DMS53 treated with DMSO at 0.1 percent for 48 hours (cell line): ENCODE data around the gene HABP2.

Experiments used
- DNase-seq: peaks from one replicate; lab custom pipeline; 2025; ENCODE audit not compliant: unreplicated experiment; lab: John Stamatoyannopoulos, UW

The HABP2 gene

DNA sequence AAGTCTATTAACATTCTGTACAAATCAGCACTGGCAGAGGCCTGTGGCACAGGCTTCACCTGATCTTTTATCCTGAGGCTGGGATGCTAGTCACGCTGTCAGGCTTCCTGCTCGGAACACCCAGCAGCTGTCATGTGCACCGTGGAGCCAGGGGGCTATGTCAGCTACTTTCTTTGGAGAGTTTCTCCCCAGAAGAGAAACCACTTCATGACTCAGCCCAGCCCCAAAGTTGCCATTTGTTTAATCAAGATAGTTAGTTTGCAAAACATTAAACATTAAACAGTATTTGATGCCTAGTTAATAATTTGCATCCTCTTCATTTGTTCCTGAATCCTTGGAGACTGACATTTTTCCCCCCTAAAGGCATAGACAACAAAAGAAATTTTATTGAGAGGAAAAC, at the start of gene HABP2:
Gene HABP2, plus strand, starts transcription at position 353 of the 400 bp plus-strand sequence. CDS start 69 bp downstream, outside the sequence.
- peak; percentile 5 for DNase-seq

DNA sequence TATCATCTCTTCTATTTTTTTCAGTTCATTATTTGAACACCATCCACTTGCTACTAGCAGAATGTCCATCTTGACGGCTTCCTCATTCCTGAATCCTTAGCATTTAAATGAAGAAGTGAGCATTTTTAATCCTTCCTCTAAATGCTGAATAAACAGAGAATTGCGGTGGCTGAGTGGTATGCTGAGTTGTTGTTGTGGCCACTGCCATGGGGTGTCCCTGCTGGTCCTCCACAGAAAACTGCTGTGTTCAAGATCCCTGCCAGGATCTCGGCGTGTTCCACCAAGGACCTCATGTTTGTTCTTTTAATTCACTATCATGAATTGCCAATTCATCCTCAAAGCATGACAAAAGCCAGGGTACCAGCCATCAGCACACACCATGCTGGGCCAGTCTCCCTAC, 48.9 kb upstream of the HABP2 start:
- no peak for DNase-seq

DNA sequence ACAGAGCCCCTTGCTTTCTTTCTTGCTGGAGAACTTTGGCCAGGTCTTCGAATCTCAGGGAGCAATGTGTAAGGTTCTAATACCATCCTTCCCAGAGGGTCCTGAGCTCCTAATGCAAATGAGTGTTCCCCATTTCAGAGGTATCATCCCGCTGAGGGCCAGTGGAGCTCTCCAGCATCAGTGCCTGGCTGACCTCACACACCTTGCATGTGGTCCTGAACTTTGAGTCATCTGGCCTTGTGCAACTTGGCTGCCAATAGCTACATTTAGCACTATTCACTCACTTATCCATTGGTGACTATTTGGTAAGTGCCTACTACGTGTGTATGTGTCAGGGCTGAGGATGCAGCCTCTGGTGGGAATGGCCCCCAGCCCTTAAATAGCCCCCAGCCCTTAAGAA, 48.4 kb upstream of the HABP2 start:
- no peak for DNase-seq

DNA sequence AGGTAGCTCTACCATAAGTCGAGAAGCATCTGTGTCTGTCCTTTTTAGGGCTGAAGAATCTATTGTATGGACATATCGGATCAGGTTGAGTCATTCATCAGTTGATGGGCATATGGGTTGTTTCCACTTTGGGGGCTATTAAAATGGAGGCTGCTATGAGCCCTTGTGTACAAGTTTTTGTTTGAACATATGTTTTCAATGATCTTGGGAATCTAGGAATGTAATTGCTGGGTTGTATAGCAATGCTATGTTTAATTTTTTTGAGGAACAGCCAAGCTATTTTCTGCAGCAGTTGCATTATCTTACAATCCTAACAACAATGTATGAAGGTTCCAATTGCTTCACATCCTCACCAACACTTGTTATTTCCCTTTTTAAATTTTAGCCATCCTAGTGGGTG, 46.4 kb upstream of the HABP2 start:
- DNase-seq: no peak

DNA sequence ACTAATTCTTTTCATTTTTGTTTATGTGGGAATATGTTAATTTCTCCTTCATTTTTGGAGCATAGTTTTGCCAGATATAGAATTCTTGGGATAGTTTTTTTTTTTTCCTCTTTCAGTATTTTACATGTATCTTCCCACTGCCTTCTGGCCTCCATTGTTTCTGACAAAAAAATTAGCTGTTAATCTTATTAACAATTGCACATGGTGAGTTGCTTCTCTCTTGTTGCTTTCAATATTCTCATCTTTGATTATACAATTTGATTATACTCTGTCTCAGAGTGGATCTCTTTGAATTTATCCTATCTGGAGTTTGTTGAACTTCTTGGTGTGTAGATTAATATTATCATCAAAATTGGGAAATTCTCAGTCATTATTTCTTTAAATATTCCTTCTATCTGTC, 41.4 kb upstream of the HABP2 start:
- DNase-seq: no peak

DNA sequence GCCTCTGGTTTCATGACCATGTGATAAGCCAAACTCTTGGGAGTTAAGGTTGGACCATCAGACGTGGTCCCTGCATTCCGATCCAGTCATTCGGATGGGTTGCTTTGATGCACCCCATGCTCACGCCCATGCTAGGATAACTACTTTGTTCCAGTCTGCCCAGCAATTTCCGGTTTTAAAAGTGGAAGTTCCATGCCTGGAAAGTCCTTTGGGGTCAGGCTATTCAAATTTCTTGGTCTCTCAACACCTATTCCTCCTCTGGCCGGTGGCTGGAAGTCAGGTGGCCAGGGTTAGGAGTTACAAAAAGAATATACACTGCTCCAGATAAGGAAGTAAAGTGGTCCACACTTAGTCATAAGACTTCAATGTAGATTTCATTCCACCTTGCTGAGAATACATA, 37.7 kb upstream of the HABP2 start:
- DNase-seq: no peak

DNA sequence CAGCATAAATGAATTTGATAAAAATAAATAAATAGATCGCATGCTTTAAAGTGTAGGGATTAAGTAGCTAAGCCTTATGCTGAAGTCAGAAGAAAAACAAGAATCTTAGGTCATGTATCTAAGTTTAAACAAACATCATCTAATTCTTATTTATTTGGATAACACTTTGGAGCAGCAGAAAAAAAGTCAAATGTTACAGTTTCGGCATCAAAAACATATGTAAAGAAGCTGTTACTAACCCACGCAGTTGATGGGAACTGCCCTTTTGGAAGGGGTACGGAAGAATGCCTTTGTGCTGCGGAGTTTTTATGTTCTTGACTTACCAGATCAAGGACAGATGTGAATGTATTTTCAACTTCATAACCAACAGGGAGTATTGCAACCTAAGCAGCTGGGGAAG, 37.3 kb upstream of the HABP2 start:
- DNase-seq: no peak

DNA sequence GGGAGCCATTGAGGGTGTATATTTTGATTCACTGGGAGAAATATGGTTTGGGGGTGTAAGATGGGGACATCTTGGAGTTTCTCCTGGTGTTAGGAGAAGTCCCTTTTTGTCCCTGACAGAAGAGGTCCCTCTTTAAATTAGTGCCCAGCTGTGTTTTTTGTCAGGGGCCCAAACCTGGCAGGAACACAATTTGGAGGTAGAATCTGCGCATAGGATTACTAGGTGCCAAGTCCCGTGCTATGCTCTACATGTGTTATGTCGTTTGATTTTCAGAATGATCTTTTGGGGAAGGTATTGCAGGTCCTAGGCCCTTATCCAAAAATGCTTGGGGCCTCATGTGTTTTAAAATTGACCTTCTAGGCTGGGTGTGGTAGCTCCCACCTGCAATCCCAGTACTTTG, 36.8 kb upstream of the HABP2 start:
- no peak for DNase-seq

DNA sequence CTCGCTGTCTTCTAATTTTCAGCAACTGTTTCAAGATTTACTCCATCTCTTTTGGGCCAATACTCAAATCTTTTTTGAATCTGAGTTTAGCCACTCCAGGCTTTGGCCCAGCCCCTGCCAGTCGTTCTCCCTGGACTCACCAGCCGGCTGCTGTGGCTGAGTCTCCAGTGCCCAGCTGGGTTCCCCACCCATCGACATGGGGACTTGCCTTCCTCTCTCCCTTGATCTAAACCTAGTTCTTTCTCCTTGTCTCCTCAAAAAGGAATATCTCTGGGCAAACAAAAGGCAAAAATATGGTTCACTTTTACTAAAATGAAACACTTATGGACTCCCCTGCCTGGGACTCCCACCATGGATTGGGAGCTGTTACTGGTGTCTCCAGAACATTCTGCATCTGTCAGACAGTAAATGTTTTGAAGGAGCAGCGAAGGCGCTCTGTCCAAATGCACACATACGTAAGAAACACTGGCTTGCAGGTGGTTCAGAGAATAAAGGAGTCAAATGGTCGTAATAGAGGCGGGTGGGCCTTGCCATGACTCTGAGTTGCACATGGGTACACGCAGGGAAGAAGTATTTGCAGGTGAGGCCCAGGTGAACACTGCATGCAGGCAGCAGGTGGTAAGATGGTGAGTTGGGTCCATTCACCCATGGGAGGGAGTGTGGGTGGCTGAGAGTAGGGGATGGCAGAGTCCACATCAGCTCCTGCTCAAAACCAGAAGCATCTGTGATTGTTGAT, 35.5 kb upstream of the HABP2 start:
- no peak for DNase-seq

DNA sequence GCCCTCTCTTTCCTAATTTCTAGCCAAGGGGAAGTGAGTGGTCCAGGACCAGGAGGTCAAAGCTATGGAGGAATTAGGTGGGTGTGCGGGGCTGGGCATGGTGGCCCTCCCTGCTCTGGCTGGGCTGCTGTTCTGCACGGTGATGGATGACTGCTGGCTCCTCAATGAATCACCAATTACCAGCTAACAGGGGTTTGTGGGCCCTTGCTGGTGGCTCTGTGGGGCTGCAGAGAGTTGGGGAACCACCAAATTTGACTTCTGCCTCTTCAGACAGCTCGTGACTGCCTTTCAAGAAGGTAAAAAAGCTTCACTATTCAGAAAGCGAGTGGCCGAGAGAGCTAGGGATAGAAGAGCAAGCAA, 35.0 kb upstream of the HABP2 start:
- DNase-seq: no peak

DNA sequence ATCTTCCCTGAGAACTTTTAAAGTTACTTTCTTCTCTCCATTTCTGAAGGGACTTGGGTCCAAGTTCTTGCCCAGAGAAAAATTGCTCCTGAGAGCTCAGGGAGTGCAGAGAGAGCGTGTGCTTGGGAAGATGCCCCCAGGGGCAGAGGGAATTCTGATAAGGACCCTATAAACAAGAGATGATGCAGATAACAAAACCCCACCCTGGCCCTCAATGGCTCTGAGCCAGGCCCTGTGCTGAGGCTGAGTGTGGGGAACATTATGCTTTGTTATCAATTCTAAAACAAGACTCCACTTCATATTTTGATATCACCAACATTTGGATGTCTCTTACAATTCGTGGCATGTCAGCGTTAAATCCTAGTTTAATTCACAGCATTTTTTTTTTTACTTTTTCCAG, 34.4 kb upstream of the HABP2 start:
- DNase-seq: no peak

DNA sequence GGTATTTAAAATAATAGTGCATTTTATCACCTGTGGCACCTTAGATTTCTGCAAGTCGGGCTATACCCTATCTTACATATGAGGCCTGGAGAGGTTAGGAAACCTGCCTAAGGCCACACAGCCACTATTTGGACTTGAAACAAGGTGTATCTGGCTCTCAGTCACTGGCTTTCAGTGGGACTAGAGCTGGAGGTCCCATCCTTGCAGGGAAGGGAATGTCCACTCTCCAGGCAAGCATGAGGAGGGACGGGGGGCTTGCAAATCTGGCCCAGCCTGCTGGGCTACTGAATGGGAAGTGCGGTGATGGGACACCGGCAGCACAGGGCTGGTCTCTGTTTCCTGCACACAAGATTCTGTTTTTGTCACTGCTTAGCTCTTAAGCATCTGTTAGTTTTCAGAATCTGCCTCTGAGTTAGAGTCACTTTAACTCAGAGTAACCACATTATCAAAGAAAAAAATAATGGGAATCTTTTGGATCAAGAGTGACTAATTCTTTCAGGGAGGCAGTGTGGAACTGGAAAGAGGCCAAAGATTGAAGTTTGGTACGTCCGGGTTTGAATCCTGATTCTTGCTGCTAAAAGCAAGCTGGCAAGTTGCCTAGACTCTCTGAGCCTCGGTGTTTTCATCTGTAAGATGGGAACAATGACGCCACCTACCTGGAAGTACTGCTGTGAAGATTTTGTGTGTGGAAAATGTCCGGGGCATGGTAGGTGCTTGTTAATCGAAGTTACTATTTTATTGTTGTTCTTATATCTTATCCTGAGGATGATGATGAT, 33.8 kb upstream of the HABP2 start:
- no peak for DNase-seq

DNA sequence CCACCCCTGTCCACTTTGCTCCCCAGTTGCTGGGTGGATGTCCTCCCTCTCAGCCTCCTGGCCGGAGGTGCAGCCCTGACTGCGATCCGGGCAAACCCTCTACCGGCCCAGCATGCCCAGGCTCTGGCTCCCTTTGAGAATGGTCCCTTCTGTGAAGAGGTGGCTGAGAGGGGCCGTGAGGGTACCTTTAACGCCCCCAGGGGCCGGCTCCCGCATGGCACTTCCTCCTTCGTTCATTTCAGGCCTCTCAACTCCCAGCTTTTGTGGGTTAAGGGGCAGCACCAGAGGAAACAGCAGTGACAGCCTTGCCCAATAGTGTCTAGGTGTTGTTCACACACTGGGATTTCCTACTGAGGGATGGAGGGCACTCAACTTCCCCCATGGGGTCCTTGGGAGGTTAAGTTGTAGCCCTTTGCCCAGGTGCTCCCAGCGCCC, 33.2 kb upstream of the HABP2 start:
- no peak for DNase-seq

DNA sequence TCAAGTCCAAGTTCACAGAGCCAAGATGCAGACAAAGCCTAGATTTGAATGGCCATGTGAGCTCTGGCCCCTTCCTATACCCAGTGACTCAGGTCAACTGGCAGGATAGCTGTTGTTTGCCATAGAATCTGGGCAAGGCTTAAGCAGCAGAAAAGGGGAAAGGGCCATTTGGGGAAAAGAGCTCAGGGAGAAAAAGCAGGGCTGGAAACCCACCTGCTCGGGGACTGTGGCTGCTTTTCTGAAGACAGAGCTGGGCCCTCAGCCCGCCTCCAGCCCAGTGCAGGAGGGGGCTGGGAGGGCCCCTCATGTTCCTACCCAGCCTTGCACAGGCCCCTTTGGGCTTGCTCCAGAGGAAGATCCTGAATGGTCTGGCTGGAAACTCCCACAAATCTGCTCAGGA, 32.6 kb upstream of the HABP2 start:
- DNase-seq: no peak

DNA sequence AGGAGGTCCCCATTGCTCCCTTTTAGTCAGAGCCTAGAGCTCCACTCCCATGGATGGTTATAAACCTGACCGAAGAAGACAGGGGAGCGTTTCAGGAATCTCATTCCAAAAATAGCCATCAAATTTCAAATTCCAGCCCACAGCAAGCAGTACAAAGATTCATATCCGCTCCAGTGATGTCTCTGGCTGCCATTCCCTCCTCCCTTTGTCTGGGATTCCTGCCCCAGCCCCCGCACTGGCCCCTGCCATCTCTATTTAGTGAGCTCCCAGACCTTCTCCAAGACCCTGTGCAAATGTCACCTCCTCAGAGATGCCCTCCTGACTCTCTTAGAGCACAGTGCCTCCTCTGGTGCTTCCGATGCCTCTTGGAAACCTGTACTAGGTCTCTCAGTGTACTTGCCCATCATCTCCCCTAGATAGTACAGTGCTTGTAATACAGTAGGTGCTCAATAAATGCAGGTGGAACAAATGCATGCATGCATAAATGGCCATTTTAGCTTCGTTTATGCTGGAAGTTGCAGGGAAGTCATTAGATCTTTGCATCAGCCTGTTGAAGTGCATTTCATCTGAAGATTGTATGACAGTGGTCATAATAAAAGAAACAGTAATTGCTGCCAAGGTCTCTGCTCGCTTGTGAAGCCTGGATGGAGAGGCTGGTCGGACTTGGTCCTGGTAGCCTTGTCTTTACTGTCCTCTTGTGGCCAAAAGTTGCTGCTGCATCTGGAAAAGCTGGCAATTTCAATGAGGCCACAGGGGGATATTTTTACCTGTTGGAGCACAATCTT, 32.0 kb upstream of the HABP2 start:
- DNase-seq: peak; percentile 72

DNA sequence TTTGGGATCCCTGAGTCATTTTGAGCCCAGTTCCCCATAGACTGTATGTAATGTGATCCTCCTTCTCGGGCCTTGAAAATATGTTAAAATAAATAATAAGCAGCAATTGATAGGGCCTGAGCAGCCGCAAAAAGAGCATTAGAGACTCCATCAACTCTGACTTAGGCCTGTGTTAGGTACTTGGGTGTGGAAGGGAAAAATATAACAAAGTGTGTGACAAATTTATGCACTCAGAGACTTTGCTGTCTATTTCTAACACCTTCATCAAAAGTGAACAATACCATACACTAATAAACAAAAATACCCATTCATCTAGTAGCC, 31.4 kb upstream of the HABP2 start:
- no peak for DNase-seq

DNA sequence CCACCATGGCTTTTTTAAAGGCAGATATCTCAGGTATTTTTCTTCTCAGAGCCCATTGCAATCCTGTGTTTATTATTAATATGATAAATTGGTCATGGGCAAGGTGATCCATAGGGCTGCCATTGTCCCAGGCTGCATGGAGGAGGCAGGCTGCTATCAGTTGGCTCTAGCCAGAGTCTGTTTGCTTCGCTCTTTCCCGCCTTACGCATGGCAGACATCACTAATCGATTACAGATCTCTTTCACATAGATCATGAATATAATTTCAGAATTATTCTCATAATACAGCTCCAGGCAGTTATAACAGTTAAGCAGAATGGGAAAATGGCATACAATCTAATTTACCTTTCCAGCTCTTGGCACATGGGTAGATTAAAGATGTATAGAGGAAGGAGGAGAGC, 30.4 kb upstream of the HABP2 start:
- DNase-seq: no peak

DNA sequence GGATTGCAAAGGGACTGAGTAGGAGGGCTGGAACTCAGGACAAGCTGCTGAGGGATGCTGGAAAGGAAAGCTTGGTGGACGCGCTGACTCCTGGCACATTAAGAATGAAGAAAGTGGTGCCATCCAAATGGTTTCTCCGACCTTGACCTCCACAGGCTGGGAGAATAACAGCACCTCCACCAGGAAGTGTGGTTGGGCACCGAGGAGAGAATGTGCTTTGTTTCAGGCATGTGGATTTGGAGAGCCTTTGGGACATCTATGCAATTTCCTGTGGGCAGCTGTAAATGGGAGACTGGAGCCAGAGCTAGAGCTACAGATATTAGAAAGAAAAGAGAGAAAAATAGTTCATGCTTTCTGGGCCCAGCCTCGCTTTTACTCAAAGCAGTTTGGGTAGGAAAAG, 29.8 kb upstream of the HABP2 start:
- no peak for DNase-seq

DNA sequence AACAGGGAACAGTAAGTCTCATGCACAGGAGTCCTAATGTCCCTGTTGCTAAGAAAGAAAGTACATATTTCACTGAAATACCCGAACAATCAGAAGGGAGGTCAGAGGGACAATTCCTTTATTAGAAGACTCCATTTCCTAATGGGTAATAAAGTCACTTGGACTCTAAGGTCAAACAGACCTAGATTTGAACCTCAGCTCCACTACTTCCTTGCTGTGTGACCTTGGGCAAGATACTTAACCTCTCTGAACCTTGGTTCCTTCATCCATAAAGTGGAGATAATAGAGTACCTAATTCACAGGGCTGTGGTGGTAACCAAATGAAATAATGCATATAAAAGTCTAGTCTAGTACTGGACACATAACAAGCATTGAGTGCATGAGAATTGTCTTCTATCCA, 29.2 kb upstream of the HABP2 start:
- no peak for DNase-seq

DNA sequence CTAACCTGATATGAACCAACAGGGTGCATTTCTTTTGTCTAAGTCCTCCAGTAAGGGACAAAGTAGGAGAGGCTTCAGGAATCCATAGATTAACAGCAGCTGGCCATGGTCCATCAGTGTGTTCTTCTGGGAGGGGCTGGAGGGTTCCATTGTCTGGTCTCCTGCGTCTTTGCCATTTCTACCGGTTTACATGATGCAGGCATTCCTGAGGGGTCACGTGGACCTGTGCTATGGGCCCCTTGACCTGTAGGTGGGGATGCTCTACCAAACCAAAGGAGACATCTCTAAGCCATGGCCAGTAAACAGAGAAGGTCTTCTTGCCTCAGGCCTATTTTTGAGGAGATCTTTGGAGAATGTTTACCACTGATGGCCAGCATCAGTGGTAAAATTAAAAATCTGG, 28.7 kb upstream of the HABP2 start:
- DNase-seq: no peak

DNA sequence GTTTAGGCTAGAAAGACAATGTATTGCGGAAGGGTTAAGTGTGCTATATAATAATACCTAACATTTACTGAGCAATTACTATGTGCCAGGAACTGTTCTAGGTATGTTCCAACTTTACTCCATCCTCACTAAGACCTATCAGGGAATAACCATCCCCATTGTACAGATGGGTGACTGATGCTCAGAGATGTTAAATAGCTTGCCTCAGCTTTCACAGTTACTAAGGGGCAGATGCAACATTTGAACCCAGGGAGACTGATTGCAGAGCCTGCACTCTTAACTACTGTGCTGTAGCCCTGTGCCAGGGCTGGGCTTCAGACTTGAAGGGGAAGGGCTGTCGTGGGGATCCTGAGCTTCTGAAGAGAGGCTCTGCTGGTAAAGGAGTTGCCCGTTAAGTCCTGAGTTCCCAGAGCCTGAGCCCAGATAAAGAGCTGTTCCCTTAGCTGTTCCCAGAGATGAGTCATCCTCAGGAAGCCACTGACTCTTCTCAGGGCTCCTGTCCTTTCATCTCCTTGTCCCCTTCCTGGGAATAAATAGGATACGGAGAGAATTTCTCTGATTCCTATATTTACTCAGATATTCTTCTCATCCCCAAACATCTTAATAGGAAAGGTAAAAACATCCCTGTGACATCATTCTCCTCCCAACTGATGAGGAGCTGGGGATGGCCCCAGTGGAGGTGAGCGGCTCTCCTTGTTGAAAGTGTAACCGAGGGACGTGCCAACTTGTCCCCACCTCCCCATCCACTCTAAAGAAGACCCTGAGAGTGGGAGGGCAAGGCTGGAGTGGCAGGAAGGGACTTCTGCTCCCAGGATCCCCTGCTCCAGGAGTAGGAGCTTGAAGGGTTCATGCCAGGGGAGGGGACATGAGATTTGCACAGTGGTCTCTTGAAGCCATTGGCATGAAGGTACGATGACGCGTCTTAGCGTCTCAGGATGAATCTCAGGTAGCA, 28.0 kb upstream of the HABP2 start:
- DNase-seq: peak; percentile 4
